Suprapubic skin (tissue), 4 donors: ENCODE results near the gene TNS1. TPM values are rescaled to one million over a fixed set of nuclear protein-coding genes. Genes with fewer than 3 reads are reported as not detected.
A peak's percentile ranks its signal among the peaks of the same experiment; 100 is the strongest.

ENCODE experiments used
- DNase-seq, 2 donors: peaks; one replicate each; pipeline ENCODE4 v3.0.0-alpha.2; 2019; ENCODE audit warnings: low spot score in 2 of 2
- H3K27ac ChIP-seq: fragments of 200-600 bp; sonication (generic); one replicate; pipeline ENCODE4 v1.5.1; 2019
- H3K27me3 ChIP-seq: fragments of 200-600 bp; sonication (generic); one replicate; pipeline ENCODE4 v1.5.1; 2019
- H3K36me3 ChIP-seq: fragments of 200-600 bp; sonication (generic); one replicate; pipeline ENCODE4 v1.5.1; 2019
- H3K4me1 ChIP-seq: fragments of 200-600 bp; sonication (generic); one replicate; pipeline ENCODE4 v1.5.1; 2019
- H3K4me3 ChIP-seq: fragments of 200-600 bp; sonication (generic); one replicate; pipeline ENCODE4 v1.5.1; 2019; ENCODE audit warnings: mild to moderate bottlenecking
- H3K9me3 ChIP-seq: fragments of 200-600 bp; sonication (generic); one replicate; pipeline ENCODE4 v1.5.1; 2019
- EP300 ChIP-seq: sonication (generic); formaldehyde crosslinking; IDR thresholded peaks from one replicate; pipeline ENCODE4 v1.6.1; 2017; ENCODE audit warnings: antibody characterized with exemption
- POLR2A ChIP-seq, 2 donors: fragments of 450-650 bp; IDR thresholded peaks; one replicate each; pipeline ENCODE4 v1.6.1; 2017; ENCODE audit warnings: antibody characterized with exemption in 2 of 2, mild to moderate bottlenecking in 2 of 2, moderate library complexity in 2 of 2
- POLR2AphosphoS5 ChIP-seq, 3 donors: sonication (generic); formaldehyde crosslinking; IDR thresholded peaks; one replicate each; pipeline ENCODE4 v1.6.1; 2017; ENCODE audit warnings: antibody characterized with exemption in 3 of 3
- WGBS: methylation state at CpG from one replicate; pipeline ENCODE4 v1.1.5; 2018; 5-methylcytosine and 5-hydroxymethylcytosine counted together
- total RNA-seq, 4 donors: library from RNA; depleted of rRNA; stranded (reverse); fragments of >200 nt; gene quantifications; one replicate each; pipeline ENCODE4 v1.1.0, GENCODE V29; 2016
- TF ChIP-seq, protein P1 (sequence below), 2 donors: fragments of 200-600 bp in 1 of 2; fragments of 450-650 bp in 1 of 2; sonication (generic) in 1 of 2; IDR thresholded peaks; one replicate each; pipeline ENCODE4 v1.5.1; 2016 to 2019; ENCODE audit warnings: antibody characterized with exemption in 2 of 2, mild to moderate bottlenecking in 1 of 2, moderate library complexity in 1 of 2

Gene TNS1
- total RNA-seq, 4 donors from 2014 or later = 64.1 to 145 (median 99.5) TPM

- H3K27ac ChIP-seq = peak overlapping the region; percentile 57
- DNase-seq = no peak
- no peaks in the 10 kb centered on the region for H3K36me3 ChIP-seq
- WGBS = no CpG with 5 or more reads among the region's 8 CpGs
- H3K4me3 ChIP-seq = peak overlapping the region; percentile 22
- H3K27me3 ChIP-seq = no peaks in the 10 kb centered on the region
- peaks cover 81% of the 10 kb centered on the region for H3K4me1 ChIP-seq
- no peaks in the 10 kb centered on the region for H3K9me3 ChIP-seq
- TF ChIP-seq, protein P1, sequence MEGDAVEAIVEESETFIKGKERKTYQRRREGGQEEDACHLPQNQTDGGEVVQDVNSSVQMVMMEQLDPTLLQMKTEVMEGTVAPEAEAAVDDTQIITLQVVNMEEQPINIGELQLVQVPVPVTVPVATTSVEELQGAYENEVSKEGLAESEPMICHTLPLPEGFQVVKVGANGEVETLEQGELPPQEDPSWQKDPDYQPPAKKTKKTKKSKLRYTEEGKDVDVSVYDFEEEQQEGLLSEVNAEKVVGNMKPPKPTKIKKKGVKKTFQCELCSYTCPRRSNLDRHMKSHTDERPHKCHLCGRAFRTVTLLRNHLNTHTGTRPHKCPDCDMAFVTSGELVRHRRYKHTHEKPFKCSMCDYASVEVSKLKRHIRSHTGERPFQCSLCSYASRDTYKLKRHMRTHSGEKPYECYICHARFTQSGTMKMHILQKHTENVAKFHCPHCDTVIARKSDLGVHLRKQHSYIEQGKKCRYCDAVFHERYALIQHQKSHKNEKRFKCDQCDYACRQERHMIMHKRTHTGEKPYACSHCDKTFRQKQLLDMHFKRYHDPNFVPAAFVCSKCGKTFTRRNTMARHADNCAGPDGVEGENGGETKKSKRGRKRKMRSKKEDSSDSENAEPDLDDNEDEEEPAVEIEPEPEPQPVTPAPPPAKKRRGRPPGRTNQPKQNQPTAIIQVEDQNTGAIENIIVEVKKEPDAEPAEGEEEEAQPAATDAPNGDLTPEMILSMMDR (IDR thresholded peaks at IDR 0.05) = no peak
- TF ChIP-seq EP300 (no peak), POLR2AphosphoS5 (IDR thresholded peaks at IDR 0.05) (no peak), POLR2A (IDR thresholded peaks at IDR 0.05) (no peak)
These were observed 65.3 kb downstream of the TNS1 start for GRCh38 chr2:217937446-217937845.

DNA sequence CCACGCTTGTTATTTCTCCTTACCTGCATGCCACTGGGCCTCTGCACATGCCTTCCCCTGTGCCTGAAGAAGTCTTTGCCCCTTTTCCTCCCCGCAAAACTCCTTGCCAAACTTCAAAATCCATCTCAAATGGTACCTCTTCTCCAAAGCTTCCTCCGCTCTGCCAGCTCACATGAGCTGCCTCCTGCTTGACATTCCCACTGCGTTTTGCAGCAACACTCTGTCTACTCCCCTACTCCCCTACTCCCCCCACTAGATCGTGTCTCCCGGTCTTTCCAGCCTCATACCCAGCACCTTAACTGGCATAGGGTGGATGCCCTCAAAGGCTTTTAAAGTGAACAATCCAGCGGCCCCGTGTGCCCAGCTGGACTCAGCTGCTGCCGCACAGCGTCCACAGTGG is 65.8 kb downstream of the TNS1 start:
- Histone ChIP-seq H3K4me1 (peaks cover 83% of the 10 kb centered on the region), H3K27me3 (no peaks in the 10 kb centered on the region), H3K36me3 (no peaks in the 10 kb centered on the region), H3K27ac (peak overlapping the region; percentile 57), H3K9me3 (no peaks in the 10 kb centered on the region), H3K4me3 (peak overlapping the region; percentile 22)
- DNase-seq = no peak
- TF ChIP-seq, protein P1 (IDR thresholded peaks at IDR 0.05) = no peak
- TF ChIP-seq POLR2AphosphoS5 (IDR thresholded peaks at IDR 0.05) (no peak), POLR2A (IDR thresholded peaks at IDR 0.05) (no peak), EP300 (no peak)
- WGBS = 52% methylated on average over 9 of the region's 10 CpGs

DNA sequence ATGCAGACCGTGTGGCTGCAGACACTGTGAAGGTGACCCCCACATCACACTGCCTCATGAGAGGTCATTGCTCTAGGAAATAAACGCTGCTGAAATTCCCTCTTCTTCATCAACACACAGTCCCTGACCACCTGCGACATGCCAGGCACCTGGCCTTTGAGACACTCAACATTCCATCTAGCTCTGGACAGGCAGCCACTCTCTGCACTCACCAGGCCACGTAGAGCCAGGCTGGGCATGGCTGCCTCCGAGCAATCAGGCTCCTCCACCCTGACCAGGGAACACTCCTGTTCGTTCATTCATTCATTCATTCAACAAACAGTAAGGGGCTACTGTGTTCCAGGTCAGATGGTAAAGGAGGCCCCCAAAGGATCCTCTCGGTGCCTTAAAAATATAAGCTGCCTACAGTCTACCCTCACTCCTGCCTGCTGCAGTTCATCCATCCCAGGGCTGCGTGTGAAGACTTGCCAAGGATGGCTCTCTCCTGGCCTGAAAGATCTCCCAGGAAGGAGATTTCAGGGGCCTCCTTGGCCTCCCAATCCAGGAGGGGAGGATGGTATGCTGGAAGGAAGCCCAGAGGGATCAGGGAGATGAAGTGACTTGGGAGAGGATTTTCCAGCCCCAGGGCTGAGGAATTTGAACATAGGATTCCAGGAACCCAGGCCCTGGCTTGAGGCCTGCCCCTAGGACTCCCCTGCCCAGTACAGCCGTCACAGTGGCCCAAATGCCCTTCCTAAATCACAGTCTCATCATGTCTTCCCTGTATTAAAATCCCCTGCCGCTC is 66.7 kb downstream of the TNS1 start:
- Histone ChIP-seq H3K27ac (peak overlapping the region; percentile 80), H3K4me1 (peaks cover 85% of the 10 kb centered on the region), H3K9me3 (no peaks in the 10 kb centered on the region), H3K4me3 (peak overlapping the region; percentile 22), H3K36me3 (no peaks in the 10 kb centered on the region), H3K27me3 (no peaks in the 10 kb centered on the region)
- WGBS = 67% methylated on average over 10 of the region's 10 CpGs
- TF ChIP-seq, protein P1 (IDR thresholded peaks at IDR 0.05) = no peak
- TF ChIP-seq EP300 = no peak
- TF ChIP-seq POLR2A (IDR thresholded peaks at IDR 0.05) = no peak
- DNase-seq = no peak

- H3K4me1 ChIP-seq = peaks cover 87% of the 10 kb centered on the region
- no peak overlapping the region for H3K4me3 ChIP-seq
These were observed 67.4 kb downstream of the TNS1 start for GRCh38 chr2:217935235-217935879.

More at GRCh38 chr2:217935235-217935879, 67.4 kb downstream of the TNS1 start:
- WGBS = 61% methylated on average over 6 of the region's 7 CpGs
- TF ChIP-seq, protein P1 (IDR thresholded peaks at IDR 0.05) = no peak
- TF ChIP-seq POLR2AphosphoS5 (IDR thresholded peaks at IDR 0.05) = no peak
- TF ChIP-seq EP300 = no peak
- no peak for TF ChIP-seq POLR2A (IDR thresholded peaks at IDR 0.05)
- Histone ChIP-seq H3K36me3 (no peaks in the 10 kb centered on the region), H3K27ac (peak overlapping the region; percentile 80), H3K27me3 (no peaks in the 10 kb centered on the region), H3K9me3 (no peaks in the 10 kb centered on the region)
- no peak for DNase-seq
